Measurements from ENCODE around the gene SLC39A12.

SLC39A12 gene

DNA sequence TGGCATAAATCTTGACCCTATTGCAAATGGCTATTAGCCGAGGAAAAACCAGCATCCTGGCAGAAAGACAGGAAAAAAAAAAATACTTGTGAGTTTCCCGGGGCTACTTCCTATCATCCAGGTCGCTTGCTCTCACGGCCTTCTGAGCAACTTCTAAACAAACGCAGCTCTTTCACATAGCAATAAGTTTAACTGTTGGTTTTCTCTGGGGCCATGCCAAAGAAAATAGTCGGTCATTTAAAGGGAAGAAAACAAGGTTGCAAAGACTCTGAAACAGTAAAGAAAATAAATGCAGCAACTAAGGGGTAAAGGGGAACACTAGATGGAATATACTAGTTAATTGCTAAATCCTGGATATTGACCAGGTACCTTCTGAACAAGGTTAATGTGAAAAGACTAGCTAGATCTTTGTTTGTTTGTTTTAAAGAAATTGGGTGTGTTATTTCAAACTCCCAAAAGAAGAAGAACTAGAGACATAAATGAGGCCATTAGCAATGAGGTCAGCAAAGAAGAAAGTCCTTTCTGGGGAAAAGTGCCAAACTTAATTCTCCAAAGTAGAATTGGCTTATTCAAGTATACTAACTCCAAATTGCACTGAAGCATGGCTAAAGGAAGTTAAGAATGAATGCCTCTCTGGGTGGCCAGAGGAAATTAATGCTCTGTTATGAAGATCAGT, 54.2 kb downstream of the SLC39A12 start:
- TF ChIP-seq, protein P1, sequence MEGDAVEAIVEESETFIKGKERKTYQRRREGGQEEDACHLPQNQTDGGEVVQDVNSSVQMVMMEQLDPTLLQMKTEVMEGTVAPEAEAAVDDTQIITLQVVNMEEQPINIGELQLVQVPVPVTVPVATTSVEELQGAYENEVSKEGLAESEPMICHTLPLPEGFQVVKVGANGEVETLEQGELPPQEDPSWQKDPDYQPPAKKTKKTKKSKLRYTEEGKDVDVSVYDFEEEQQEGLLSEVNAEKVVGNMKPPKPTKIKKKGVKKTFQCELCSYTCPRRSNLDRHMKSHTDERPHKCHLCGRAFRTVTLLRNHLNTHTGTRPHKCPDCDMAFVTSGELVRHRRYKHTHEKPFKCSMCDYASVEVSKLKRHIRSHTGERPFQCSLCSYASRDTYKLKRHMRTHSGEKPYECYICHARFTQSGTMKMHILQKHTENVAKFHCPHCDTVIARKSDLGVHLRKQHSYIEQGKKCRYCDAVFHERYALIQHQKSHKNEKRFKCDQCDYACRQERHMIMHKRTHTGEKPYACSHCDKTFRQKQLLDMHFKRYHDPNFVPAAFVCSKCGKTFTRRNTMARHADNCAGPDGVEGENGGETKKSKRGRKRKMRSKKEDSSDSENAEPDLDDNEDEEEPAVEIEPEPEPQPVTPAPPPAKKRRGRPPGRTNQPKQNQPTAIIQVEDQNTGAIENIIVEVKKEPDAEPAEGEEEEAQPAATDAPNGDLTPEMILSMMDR (IDR thresholded peaks at IDR 0.05) = no peak
- H3K4me1 ChIP-seq = no peaks in the 10 kb centered on the region
- H3K9me3 ChIP-seq (ENCODE audit: control insufficient read depth, low read length) = no peaks in the 10 kb centered on the region
- no peak overlapping the region for H3K4me3 ChIP-seq (ENCODE audit: low read depth, low read length)
- H2AFZ ChIP-seq = no peak overlapping the region
- no peaks in the 10 kb centered on the region for H3K36me3 ChIP-seq (ENCODE audit: control insufficient read depth, insufficient read depth, low read length)
- no peak overlapping the region for H3K9ac ChIP-seq
- H3K4me2 ChIP-seq (ENCODE audit: low read length) = no peak overlapping the region
- no peaks in the 10 kb centered on the region for H3K79me2 ChIP-seq
- no peak overlapping the region for H3K27ac ChIP-seq
- H3K27me3 ChIP-seq (ENCODE audit: control insufficient read depth, insufficient read depth, low read length) = no peaks in the 10 kb centered on the region

DNA sequence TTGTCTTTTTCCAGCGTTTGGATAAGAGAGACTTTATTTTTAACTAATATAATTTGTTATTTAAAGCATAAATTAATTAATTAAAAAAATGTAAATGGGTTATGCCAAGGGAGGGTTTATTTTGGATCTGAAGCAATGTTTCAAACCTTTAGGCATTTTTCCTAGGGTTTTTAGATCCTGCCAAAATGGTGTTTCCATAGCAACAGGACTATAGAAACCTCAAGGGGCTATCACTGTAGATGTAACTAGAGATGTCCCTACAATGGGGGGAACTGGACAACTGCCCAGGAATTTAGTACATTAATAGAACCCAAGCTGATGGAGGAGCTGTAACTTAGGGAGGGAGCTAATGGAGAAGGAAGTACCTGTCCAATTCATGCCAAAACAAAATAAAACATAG, 57.3 kb downstream of the SLC39A12 start:
- no peak overlapping the region for H3K4me2 ChIP-seq (ENCODE audit: low read length)
- H3K4me1 ChIP-seq = no peaks in the 10 kb centered on the region
- H3K9me3 ChIP-seq (ENCODE audit: control insufficient read depth, low read length) = no peaks in the 10 kb centered on the region
- no peak overlapping the region for H3K27ac ChIP-seq
- H3K36me3 ChIP-seq (ENCODE audit: control insufficient read depth, insufficient read depth, low read length) = no peaks in the 10 kb centered on the region
- no peak overlapping the region for H3K9ac ChIP-seq
- no peak overlapping the region for H3K4me3 ChIP-seq (ENCODE audit: low read depth, low read length)
- TF ChIP-seq, protein P1 (IDR thresholded peaks at IDR 0.05) = no peak
- no peak overlapping the region for H2AFZ ChIP-seq
- H3K79me2 ChIP-seq = no peaks in the 10 kb centered on the region
- no peaks in the 10 kb centered on the region for H3K27me3 ChIP-seq (ENCODE audit: control insufficient read depth, insufficient read depth, low read length)

DNA sequence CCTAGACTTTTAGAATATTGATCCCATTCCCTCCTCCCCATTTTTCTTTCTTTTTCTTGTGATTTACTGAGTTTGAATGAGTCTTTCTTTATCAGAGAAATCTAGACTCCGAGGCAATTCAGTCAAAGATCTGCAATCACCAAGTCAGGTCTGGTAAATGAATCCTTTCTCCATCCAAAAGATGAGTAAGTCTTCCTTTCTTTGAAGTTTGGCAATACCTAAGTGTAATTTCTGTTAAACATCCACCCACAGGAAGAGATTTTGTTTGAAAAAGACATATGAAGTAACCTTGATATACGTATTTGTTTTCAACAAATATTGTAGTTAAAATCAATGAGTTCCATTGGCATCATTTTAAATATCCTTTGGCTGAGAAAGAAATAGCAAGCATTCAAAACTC, 58.3 kb downstream of the SLC39A12 start:
- H3K4me2 ChIP-seq (ENCODE audit: low read length) = no peak overlapping the region
- no peak overlapping the region for H3K27ac ChIP-seq
- TF ChIP-seq, protein P1 (IDR thresholded peaks at IDR 0.05) = no peak
- H3K36me3 ChIP-seq (ENCODE audit: control insufficient read depth, insufficient read depth, low read length) = no peaks in the 10 kb centered on the region
- H3K27me3 ChIP-seq (ENCODE audit: control insufficient read depth, insufficient read depth, low read length) = no peaks in the 10 kb centered on the region
- H3K4me1 ChIP-seq = no peaks in the 10 kb centered on the region
- H3K9me3 ChIP-seq (ENCODE audit: control insufficient read depth, low read length) = no peaks in the 10 kb centered on the region
- H2AFZ ChIP-seq = no peak overlapping the region
- H3K79me2 ChIP-seq = no peaks in the 10 kb centered on the region
- no peak overlapping the region for H3K4me3 ChIP-seq (ENCODE audit: low read depth, low read length)
- H3K9ac ChIP-seq = no peak overlapping the region

DNA sequence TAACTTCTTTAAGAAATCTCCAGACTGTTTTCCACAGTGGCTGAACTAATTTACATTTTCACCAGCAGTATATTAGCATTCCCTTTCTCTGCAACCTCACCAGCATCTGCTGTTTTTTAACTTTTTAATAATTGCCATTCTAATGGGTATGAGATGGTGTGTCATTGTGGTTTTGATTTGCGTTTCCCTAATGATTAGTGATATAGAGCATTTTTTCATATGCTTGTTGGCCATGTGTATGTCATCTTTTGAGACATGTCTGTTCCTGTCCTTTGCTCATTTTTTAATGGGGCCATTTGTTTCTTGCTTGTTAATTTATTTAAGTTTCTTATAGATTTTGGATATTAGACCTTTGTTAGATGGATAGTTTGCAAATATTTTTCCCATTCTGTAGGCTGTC, 68.8 kb downstream of the SLC39A12 start:
- no peak overlapping the region for H2AFZ ChIP-seq
- H3K36me3 ChIP-seq (ENCODE audit: control insufficient read depth, insufficient read depth, low read length) = no peaks in the 10 kb centered on the region
- no peak overlapping the region for H3K27ac ChIP-seq
- H3K4me1 ChIP-seq = no peaks in the 10 kb centered on the region
- H3K9ac ChIP-seq = no peak overlapping the region
- H3K27me3 ChIP-seq (ENCODE audit: control insufficient read depth, insufficient read depth, low read length) = no peaks in the 10 kb centered on the region
- peaks cover 3% of the 10 kb centered on the region for H3K9me3 ChIP-seq (ENCODE audit: control insufficient read depth, low read length)
- TF ChIP-seq, protein P1 (IDR thresholded peaks at IDR 0.05) = no peak
- H3K79me2 ChIP-seq = no peaks in the 10 kb centered on the region
- no peak overlapping the region for H3K4me3 ChIP-seq (ENCODE audit: low read depth, low read length)
- H3K4me2 ChIP-seq (ENCODE audit: low read length) = no peak overlapping the region
